Astrocyte of the spinal cord (primary cell): ENCODE results near the gene TMEM52.

Source experiments
- DNase-seq: peaks from one replicate; pipeline ENCODE4 v3.0.0; 2011; ENCODE audit warnings: low read depth, low spot score
- H3K4me3 ChIP-seq: 2 replicates; pipeline ENCODE4 v1.5.1; 2011; ENCODE audit warnings: low read depth, mild to moderate bottlenecking, low read length, moderate library complexity
- CTCF ChIP-seq: IDR thresholded peaks from 2 replicates; pipeline ENCODE4 v1.5.1; 2012; ENCODE audit warnings: low read depth, mild to moderate bottlenecking, low read length, inconsistent platforms
- in situ Hi-C: cut with HindIII; loops from 2 replicates; pipeline ENCODE4 v1.10.0; 2017; ENCODE audit warnings: low sequenced_read_pairs

TMEM52 gene

GRCh38 chr1:1942753-1943656, 23.9 kb upstream of the TMEM52 start:
- no peak for TF ChIP-seq CTCF
- no peak for DNase-seq
- H3K4me3 ChIP-seq = no peak overlapping the region
- in situ Hi-C loops = no loop called here

- in situ Hi-C loops = no loop called here
- no peak overlapping the region for H3K4me3 ChIP-seq
- DNase-seq = no peak
- TF ChIP-seq CTCF = no peak
Observed at GRCh38 chr1:1941868-1942752, 23.0 kb upstream of the TMEM52 start.

- no peak for TF ChIP-seq CTCF
- DNase-seq = no peak
- in situ Hi-C loops = no loop called here
- H3K4me3 ChIP-seq = no peak overlapping the region
Observed at GRCh38 chr1:1941211-1941841, 22.2 kb upstream of the TMEM52 start.

GRCh38 chr1:1940123-1940425, 21.0 kb upstream of the TMEM52 start:
- in situ Hi-C loops = no loop called here
- no peak for DNase-seq
- no peak overlapping the region for H3K4me3 ChIP-seq
- no peak for TF ChIP-seq CTCF

GRCh38 chr1:1939296-1940122, 20.4 kb upstream of the TMEM52 start:
- no peak overlapping the region for H3K4me3 ChIP-seq
- in situ Hi-C loops = no loop called here
- DNase-seq = no peak
- no peak for TF ChIP-seq CTCF
